HG02943 (cell line): ENCODE data around the gene TESK1.
"Not testable (repeated sequence)": the region's sequence is repeated elsewhere in the genome, so short reads cannot be mapped to it uniquely, and the experiment has no call there.

ENCODE experiments used
- ATAC-seq: cut with Tn5 transposase; IDR thresholded peaks from one replicate; pipeline ENCODE4 v1.9.1; 2021; ENCODE audit warnings: mild to moderate bottlenecking, low read depth, moderate library complexity; ENCODE audit not compliant: unreplicated experiment

TESK1 gene

DNA sequence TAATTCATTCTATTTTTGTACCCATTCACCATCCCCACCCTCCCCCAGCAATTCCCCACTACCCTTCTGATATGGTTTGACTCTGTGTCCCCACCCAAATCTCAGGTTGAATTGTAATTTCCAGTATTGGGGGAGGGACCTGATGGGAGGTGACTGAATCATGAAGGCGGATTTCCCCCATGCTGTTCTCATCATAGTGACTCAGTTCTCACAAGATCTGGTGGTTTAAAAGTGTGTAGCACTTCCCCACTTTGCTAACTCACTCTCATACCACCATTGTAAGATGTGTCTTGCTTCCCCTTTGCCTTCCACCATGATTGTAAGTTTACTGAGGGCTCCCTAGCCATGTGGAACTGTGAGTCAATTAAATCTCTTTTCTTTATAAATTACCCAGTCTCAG lies 25.9 kb upstream of the TESK1 start:
- ATAC-seq: no peak

DNA sequence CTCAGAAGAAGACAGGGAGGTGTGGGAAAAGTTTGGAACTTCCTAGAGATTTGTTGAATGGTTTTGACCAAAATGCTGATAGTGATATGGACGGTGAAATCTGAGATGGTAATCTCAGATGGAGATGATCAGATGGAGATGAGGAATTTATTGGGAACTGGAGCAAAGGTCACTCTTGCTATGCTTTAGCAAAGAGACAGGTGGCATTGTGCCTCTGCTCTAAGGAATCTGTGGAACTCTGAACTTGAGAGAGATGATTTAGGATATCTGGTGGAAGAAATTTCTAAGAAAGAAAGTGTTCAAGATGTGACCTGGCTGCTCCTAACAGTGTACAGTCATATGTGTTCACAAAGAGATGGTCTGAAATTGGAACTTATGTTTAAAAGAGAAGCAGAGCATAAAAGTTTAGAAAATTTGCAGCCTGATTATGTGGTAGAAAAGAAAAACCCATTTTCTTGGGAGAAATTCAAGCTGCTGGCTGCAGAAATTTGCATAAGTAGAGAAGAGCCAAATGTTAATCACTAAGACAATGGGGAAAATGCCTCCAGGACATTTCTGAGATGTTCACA lies 25.3 kb upstream of the TESK1 start:
- not testable (repeated sequence) for ATAC-seq

DNA sequence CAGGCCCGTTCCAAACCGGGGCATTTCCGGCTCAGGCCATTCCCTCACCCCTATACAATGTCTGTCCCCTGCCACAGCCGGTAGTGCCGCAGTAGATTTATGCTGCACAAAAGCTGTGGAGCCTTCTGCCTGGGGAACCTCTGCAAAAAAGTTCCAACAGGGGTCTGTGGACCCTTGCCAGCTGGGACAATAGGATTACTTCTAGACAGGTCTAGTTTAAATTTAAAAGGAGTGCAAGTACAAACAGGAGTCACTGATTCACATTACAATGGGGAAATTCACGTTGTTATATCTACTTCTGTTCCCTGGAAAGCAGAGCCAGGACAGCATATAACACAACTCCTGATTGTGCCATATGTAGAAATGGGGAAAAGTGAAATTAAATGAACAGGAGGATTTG lies 21.5 kb upstream of the TESK1 start:
- ATAC-seq: not testable (repeated sequence)

DNA sequence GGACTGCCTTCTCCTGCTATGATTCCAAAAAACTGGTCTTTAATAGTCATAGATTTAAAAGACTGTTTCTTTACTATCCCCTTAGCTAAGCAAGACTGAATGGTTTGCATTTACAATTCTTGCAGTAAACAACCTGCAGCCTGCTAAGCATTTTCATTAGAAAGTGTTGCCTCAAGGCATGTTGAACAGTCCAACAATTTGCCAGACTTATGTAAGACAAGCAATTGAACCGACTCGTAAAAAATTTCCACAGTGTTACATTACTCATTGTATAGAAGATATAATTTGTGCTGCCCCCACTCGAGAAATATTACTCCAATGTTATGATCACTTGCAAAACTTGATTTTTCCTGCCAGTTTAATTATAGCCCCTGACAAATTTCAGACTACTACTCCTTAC lies 20.4 kb upstream of the TESK1 start:
- not testable (repeated sequence) for ATAC-seq

DNA sequence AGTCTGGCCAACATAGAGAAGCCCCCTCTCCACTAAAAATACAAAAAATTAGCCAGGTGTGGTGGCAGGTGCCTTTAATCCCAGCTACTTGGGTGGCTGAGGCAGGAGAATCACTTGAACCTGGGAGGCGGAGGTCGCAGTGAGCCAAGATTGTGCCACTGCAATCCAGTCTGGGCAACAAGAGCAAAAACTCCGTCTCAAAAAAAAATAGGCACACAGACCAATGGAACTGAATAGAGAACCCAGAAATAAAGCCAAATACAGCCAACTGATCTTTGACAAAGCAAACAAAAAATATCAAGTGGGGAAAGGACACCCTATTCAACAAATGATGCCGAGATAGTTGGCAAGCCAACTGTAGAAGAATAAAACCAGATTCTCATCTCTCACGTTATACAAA lies 16.6 kb upstream of the TESK1 start:
- not testable (repeated sequence) for ATAC-seq

DNA sequence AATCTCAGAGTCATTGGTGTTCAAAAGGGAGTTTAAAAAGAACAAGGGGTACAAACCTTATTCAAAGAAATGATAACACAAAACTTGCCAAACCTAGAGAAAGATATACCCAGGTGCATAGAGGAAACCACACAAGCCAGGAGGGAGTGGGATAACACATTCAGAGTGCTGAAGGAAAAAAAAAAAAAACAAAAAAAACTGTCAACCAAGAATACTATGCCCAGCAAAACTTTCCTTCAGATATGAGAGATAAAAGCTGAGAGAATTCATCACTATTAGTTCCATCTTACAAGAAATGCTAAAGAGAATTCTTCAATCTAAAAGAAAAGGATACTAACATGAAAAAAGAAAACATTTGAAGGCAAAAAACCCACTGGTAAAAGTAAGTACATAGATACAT lies 11.5 kb upstream of the TESK1 start:
- no peak for ATAC-seq

DNA sequence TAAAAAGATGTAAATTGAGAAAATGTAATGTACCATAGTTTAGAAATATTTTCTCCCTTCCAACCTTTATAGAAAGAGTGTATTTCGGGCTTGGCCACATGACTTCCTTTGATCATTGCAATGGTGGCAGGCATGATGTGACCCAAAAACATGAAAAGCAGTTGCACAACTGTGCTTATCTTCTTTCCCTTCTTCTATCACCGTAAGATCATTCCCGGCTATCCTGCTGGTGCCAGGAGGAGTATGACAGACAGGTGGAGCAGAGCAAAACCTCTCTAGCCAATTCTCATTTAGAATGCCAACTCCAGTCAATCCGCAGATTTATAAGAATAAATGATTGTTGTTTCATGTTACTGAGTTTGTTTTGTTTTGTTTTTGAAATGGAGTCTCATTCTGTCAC lies 10.6 kb upstream of the TESK1 start:
- ATAC-seq: no peak

DNA sequence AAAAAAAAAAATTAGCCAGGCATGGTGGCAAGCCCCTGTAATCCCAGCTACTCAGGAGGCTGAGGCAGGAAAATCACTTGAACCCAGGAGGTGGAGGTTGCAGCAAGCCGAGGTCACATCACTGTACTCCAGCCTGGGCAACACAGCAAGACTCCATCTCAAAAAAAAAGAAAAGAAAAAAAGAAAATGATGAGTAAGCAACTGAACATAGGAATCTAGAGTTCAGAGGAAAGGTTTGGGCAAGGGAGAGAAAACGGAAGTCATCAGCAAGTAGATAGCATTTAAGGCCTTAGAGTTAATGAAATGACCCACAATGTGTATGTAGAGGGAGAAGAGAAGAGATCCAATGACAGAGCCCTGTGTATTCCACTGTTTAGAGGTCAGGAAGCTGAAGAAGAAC lies 8.2 kb upstream of the TESK1 start:
- not testable (repeated sequence) for ATAC-seq

- ATAC-seq: no peak
These were observed 6.0 kb upstream of the TESK1 start for GRCh38 chr9:35598866-35599590.

GRCh38 chr9:35599763-35600604 lies 5.1 kb upstream of the TESK1 start:
- no peak for ATAC-seq

- ATAC-seq: no peak
These were observed 1.5 kb upstream of the TESK1 start for GRCh38 chr9:35603506-35603985.

- ATAC-seq: peak; percentile 85
These were observed 980 bp upstream of the TESK1 start for GRCh38 chr9:35603986-35604577.

DNA sequence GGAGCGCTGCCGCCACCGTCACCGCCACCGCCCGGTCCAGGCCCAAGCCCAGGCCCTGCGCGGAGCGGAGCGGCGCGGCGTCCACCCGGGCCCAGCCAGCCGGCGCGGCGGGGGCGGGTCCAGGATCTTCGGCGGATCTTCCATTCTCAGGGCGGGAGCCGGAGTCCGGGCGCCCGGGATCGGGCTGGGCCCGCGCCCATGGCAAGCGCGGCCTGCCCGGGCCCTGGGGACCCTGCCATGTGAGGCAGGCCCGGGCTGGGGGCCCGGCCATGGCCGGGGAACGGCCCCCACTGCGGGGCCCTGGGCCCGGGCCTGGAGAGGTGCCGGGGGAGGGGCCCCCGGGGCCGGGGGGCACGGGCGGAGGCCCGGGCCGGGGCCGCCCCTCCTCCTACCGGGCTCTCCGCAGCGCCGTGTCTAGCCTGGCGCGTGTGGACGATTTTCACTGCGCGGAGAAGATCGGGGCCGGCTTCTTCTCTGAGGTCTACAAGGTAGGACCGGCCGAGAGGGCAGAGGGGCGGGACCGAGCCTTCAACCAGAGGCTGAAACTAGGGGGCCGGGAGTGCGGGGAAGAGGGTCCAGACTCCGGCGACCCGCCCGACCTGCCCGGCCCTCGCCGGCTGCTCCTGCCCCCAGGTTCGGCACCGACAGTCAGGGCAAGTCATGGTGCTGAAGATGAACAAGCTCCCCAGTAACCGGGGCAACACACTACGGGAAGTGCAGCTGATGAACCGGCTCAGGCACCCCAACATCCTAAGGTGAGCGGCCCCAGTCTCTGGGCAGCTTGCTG lies 482 bp downstream of the TESK1 start:
- ATAC-seq: peak; percentile 1

DNA sequence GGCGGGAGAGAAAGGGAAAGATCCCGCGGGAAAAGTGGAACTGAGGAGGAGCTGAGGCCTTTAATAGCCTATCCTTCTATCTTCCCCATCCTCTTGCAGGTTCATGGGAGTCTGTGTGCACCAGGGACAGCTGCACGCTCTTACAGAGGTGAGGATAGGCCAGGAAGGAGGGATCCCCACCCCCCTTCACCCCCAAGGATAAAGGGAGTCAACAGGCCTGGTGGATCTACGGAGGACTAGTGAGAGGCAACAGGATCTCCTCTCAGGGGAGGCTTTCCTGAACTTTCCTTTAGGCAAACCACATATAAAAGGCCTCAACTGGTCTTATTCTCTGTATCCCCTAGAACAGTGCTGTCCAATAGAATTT lies 1.1 kb downstream of the TESK1 start:
- no peak for ATAC-seq

GRCh38 chr9:35606726-35607125 lies 1.7 kb downstream of the TESK1 start:
- no peak for ATAC-seq

- no peak for ATAC-seq
These were observed 3.2 kb downstream of the TESK1 start for GRCh38 chr9:35608221-35608620.

- ATAC-seq: no peak
These were observed 4.1 kb downstream of the TESK1 start for GRCh38 chr9:35609001-35609819.

DNA sequence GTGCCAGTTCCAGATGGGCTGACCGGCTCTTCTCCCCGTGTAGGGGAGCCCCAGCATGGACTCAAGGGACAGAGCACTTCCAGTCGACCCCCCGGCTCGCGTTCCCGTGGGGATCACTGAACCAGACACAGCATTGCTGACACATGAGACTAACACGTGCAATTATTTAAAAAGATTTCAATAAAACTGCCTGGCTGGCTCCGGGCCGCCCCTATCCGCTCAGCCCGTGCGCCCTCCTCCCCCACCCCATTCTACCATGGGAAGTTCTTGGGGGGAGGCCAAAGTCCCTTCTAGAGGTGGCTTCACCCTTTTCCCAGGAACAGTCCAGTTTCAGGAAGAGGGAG lies 4.7 kb downstream of the TESK1 start:
- ATAC-seq: no peak

GRCh38 chr9:35611230-35611797 lies 6.3 kb downstream of the TESK1 start:
- ATAC-seq: no peak
